GM12891 (cell line): ENCODE data around the gene SULT1A1.

Experiments
- DNase-seq: peaks from one replicate; pipeline ENCODE4 v3.0.0; 2011; ENCODE audit warnings: low spot score; ENCODE audit not compliant: insufficient read length
- FAIRE-seq: peaks from 2 replicates; lab custom pipeline; 2011; peaks lifted over from hg19 to GRCh38; lab: Jason Lieb, UNC
- PAX5 ChIP-seq: IDR thresholded peaks from 2 replicates; pipeline ENCODE4 v1.6.1; 2011; ENCODE audit warnings: low read length, moderate library complexity, mild to moderate bottlenecking; ENCODE audit not compliant: insufficient read depth, severe bottlenecking
- POLR2A ChIP-seq: IDR thresholded peaks from 2 replicates; pipeline ENCODE4 v1.6.1; 2011; ENCODE audit warnings: low read depth, low read length, control low read depth
- POLR2AphosphoS5 ChIP-seq: IDR thresholded peaks from 2 replicates; pipeline ENCODE4 v1.6.1; 2011; ENCODE audit warnings: low read depth, low read length, control low read depth
- POU2F2 ChIP-seq: IDR thresholded peaks from 2 replicates; pipeline ENCODE4 v1.6.1; 2011; ENCODE audit warnings: low read depth, mild to moderate bottlenecking, control low read depth, low read length, moderate library complexity
- SPI1 ChIP-seq: IDR thresholded peaks from 2 replicates; pipeline ENCODE4 v1.6.1; 2011; ENCODE audit warnings: low read depth, low read length, control low read depth
- TAF1 ChIP-seq: IDR thresholded peaks from 2 replicates; pipeline ENCODE4 v1.6.1; 2011; ENCODE audit warnings: low read depth, low read length, control low read depth

Gene SULT1A1

GRCh38 chr16:28589069-28589468 lies 20.8 kb downstream of the SULT1A1 start:
- no peak for FAIRE-seq
- TF ChIP-seq TAF1 (no peak), POU2F2 (no peak), POLR2A (no peak), PAX5 (no peak), SPI1 (no peak), POLR2AphosphoS5 (no peak)
- no peak for DNase-seq

- TF ChIP-seq POLR2A (no peak), SPI1 (no peak), TAF1 (no peak), POLR2AphosphoS5 (no peak), PAX5 (no peak), POU2F2 (no peak)
- DNase-seq: no peak
- FAIRE-seq: no peak
These were observed 22.5 kb downstream of the SULT1A1 start for GRCh38 chr16:28587386-28587785.

GRCh38 chr16:28586466-28586865 lies 23.4 kb downstream of the SULT1A1 start:
- no peak for DNase-seq
- no peak for TF ChIP-seq POLR2AphosphoS5
- TF ChIP-seq POLR2A: no peak
- no peak for TF ChIP-seq TAF1
- no peak for TF ChIP-seq POU2F2
- TF ChIP-seq SPI1: no peak
- no peak for TF ChIP-seq PAX5
- FAIRE-seq: no peak

GRCh38 chr16:28585674-28586073 lies 24.2 kb downstream of the SULT1A1 start:
- TF ChIP-seq SPI1: no peak
- no peak for TF ChIP-seq POLR2A
- no peak for TF ChIP-seq PAX5
- TF ChIP-seq POU2F2: no peak
- no peak for TF ChIP-seq TAF1
- FAIRE-seq (no peak), DNase-seq (no peak)

GRCh38 chr16:28580726-28581315 lies 29.0 kb downstream of the SULT1A1 start:
- no peak for TF ChIP-seq TAF1
- TF ChIP-seq POLR2AphosphoS5: no peak
- FAIRE-seq: no peak
- DNase-seq: no peak

GRCh38 chr16:28575446-28576109 lies 34.3 kb downstream of the SULT1A1 start:
- DNase-seq (no peak), FAIRE-seq (no peak)
- TF ChIP-seq POLR2AphosphoS5 (no peak), TAF1 (no peak), POLR2A (no peak), PAX5 (no peak), SPI1 (no peak), POU2F2 (no peak)

GRCh38 chr16:28574925-28575324 lies 34.9 kb downstream of the SULT1A1 start:
- no peak for TF ChIP-seq SPI1
- TF ChIP-seq POLR2AphosphoS5: no peak
- TF ChIP-seq POU2F2: no peak
- no peak for TF ChIP-seq TAF1
- TF ChIP-seq POLR2A: no peak
- no peak for TF ChIP-seq PAX5
- DNase-seq: no peak
- FAIRE-seq: no peak

GRCh38 chr16:28573738-28574718 lies 35.8 kb downstream of the SULT1A1 start:
- TF ChIP-seq POLR2A (no peak), SPI1 (no peak), POLR2AphosphoS5 (no peak), TAF1 (no peak), POU2F2 (no peak), PAX5 (no peak)
- FAIRE-seq: no peak
- DNase-seq: no peak

GRCh38 chr16:28572696-28573510 lies 36.9 kb downstream of the SULT1A1 start:
- no peak for DNase-seq

More at GRCh38 chr16:28572696-28573510, 36.9 kb downstream of the SULT1A1 start:
- TF ChIP-seq PAX5 (no peak), POLR2A (no peak), SPI1 (no peak)
- FAIRE-seq: no peak
